HG02938 (cell line): ENCODE results near the gene AMDHD1.

ENCODE experiments used
- ATAC-seq: cut with Tn5 transposase; IDR thresholded peaks from one replicate; pipeline ENCODE4 v1.9.1; 2021; ENCODE audit warnings: mild to moderate bottlenecking, moderate library complexity; ENCODE audit not compliant: unreplicated experiment

The AMDHD1 gene

GRCh38 chr12:95993907-95994306 is 50.8 kb downstream of the AMDHD1 start:
- no peak for ATAC-seq

DNA sequence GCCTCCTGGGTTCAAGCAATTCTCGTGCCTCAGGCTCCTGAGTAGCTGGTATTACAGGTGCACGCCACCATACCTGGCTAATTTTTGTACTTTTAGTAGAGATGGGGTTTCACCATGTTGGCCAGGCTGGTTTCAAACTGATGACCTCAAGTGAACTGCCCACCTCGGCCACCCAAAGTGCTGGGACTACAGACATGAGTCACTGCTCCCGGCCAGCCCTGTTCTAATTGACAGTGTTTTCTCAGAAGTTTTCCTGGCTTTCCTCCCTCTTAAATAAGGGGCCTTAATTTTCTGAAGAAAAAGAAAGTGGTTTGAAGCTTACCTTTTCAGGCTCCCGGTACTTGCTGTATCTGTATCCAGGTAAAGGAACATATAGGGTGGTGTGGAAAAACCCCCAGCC is 51.3 kb downstream of the AMDHD1 start:
- no peak for ATAC-seq

DNA sequence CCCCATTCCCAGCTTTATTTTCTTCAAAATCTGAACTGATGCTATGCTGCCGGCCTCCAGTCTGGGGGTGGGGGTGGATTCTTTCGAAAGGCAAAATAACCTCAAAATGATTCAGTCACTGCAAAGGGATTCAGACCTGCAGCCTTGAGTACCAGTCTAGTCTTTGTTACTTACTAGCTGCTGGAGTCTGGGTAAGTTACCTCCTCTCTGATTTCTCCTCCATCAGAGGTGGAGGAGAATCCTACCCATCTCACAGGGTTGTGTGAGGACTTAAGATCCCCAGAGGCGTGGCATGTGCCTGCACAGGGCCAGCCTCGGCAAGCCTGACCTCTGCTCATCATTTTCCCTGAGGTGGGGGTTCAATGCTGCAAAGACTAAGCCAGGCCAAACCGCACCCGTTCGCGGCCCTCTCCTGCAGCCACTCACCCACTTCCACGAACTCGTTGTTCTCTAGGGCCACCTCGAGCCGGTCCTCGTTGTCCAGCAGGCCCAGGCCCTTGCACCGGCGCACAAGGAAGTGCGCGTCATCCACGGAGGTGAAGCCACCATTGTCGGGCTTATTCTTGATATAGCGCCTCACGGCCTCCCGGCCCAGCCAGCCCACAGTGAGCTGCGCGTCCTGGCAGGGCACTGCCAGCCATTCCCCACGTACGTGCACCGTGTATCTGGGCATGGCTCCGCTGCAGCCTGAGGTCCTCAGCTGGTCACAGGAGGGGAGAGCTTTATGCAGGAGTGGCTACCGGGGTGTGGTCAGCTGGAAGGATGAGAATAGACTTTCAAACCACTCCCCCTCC is 52.3 kb downstream of the AMDHD1 start:
- ATAC-seq = no peak

DNA sequence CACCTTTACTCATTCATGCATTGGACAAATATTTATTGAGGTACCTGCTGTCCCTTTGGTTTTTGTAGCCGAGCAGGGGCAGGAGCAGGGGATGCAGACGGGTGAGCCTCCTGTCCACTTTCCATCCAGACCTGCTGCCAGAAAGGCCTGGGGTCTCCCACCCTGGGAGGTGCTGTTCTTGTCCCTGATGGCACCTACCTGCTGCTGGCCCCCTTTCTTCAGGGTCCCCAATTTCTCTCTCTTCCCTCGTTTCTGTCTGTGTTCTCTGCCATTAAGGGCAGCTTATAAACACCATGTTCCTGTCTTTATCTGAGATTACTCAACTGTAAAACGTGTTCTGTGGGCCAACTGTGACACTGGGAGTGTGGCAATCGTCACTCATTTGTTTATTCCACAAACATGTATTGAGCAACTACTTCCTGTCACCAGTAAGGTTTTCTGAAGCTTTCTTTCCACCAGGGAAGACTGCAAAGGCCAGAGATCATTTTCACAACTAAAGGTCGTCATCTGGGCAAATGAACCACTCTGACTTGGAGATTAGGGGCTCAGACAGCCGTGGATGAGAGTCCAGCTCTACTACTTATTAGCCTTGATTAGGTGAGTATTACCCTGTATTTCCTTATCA is 53.0 kb downstream of the AMDHD1 start, which contains the start of gene HAL:
Gene HAL (minus strand): TSS at position 311 of the 625 bp plus-strand sequence. CDS start 434 bp downstream, outside the sequence.
- ATAC-seq = no peak

- ATAC-seq = no peak
These were observed 54.1 kb downstream of the AMDHD1 start for GRCh38 chr12:95997276-95997675.

GRCh38 chr12:95997911-95998510 is 54.9 kb downstream of the AMDHD1 start:
- no peak for ATAC-seq

GRCh38 chr12:95998611-95999286 is 55.6 kb downstream of the AMDHD1 start:
- peak; percentile 94 for ATAC-seq

GRCh38 chr12:95999484-95999883 is 56.4 kb downstream of the AMDHD1 start:
- ATAC-seq = no peak

- ATAC-seq = no peak
These were observed 57.7 kb downstream of the AMDHD1 start for GRCh38 chr12:96000858-96001257.

- ATAC-seq = no peak
These were observed 63.6 kb downstream of the AMDHD1 start for GRCh38 chr12:96006727-96007126.

DNA sequence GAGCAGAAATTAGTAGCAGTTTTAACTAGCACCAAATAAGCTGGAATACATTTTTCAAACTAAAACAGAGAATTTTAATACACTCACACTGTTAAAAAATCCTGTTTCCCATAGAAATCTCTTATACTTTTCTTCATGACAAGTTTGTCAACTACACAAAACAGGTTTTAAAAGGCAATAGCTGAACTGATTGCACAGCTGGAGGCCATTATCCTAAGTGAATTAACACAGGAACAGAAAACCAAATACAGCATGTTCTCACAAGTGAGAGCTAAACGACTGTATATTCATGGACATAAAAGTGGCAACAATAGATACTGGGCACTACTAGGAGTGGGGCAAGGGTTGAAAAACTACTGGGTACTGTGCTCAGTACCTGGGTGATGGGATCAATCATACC is 64.6 kb downstream of the AMDHD1 start:
- ATAC-seq = no peak

GRCh38 chr12:96014943-96015599 is 71.9 kb downstream of the AMDHD1 start:
- no peak for ATAC-seq

DNA sequence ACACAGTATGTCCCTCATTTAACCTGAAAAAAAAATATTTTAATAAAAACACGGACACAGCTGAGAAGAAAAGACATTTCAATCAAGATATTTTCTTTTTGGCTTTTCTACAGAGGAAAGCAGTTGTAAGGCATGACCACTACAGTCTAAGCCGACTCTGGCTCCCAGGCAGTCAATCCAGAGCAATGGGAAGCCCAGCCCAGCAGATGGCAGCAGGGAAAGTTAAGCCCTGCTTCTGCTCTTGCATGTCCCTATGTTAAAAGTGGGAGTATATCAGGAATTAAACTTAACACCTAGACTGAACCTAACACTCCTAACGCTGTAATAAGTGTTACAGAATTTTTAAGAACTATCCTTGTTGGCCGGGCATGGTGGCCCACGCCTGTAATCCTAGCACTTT is 72.5 kb downstream of the AMDHD1 start:
- no peak for ATAC-seq
